Measurements from ENCODE around the gene IGF2.

- no peak for TF ChIP-seq MAX (IDR thresholded peaks at IDR 0.05)
- no peak for TF ChIP-seq EP300 (IDR thresholded peaks at IDR 0.05; ENCODE audit: borderline replicate concordance)
- no peak for TF ChIP-seq ZBTB7A (IDR thresholded peaks at IDR 0.05; ENCODE audit: low read depth)
- no peak for TF ChIP-seq FOXM1 (IDR thresholded peaks at IDR 0.05; ENCODE audit: borderline replicate concordance, low read depth)
- no peak for TF ChIP-seq CEBPB (IDR thresholded peaks at IDR 0.05)
- no peak for TF ChIP-seq TAF1 (IDR thresholded peaks at IDR 0.05; ENCODE audit: low read depth)
- TF ChIP-seq YY1 (IDR thresholded peaks at IDR 0.05; ENCODE audit: low read depth) = no peak
- TF ChIP-seq TCF12 (IDR thresholded peaks at IDR 0.05; ENCODE audit: low read depth) = no peak
- no peak for TF ChIP-seq REST (IDR thresholded peaks at IDR 0.05; ENCODE audit: low read depth)
- no peak for TF ChIP-seq CREB1 (IDR thresholded peaks at IDR 0.05; ENCODE audit: low read depth)
- no peak for TF ChIP-seq EGR1 (IDR thresholded peaks at IDR 0.05)
- no peak for TF ChIP-seq NFIC (IDR thresholded peaks at IDR 0.05)
Measured at GRCh38 chr11:2130881-2131352, 8.3 kb downstream of the IGF2 start.
